HG02938 (cell line): Measurements from ENCODE around the gene PHF2.

ENCODE experiments used
- ATAC-seq: cut with Tn5 transposase; IDR thresholded peaks from one replicate; pipeline ENCODE4 v1.9.1; 2021; ENCODE audit warnings: mild to moderate bottlenecking, moderate library complexity; ENCODE audit not compliant: unreplicated experiment

Gene PHF2

DNA sequence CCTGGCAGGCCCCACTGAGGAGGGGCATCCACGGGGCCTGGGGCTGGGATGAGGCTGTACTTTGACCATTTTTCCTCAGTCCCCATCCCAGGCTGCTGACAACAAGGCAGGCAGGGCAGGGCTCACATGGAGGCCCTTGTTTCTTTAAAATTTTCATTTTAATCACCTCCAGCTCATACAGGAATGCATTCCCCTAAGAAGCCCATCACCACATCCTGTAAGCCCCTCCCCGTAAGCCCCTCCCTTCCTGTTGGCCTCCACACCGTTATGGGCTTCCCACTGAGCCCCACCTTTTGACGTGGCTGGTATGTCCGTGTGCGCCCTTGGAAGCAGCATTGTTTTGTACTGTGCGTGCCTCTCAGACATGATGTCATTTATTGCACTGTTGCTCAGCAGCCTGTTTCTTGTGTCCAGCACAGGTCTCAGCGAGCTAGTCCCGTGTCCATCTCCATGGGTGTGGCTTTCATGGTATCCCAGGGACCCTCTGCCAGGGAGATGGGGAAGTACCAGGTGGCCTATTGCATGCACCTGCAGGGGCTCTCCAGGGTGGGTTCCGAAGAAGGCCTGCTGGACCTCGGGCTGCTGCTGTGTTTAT is 22.4 kb downstream of the PHF2 start:
- no peak for ATAC-seq

DNA sequence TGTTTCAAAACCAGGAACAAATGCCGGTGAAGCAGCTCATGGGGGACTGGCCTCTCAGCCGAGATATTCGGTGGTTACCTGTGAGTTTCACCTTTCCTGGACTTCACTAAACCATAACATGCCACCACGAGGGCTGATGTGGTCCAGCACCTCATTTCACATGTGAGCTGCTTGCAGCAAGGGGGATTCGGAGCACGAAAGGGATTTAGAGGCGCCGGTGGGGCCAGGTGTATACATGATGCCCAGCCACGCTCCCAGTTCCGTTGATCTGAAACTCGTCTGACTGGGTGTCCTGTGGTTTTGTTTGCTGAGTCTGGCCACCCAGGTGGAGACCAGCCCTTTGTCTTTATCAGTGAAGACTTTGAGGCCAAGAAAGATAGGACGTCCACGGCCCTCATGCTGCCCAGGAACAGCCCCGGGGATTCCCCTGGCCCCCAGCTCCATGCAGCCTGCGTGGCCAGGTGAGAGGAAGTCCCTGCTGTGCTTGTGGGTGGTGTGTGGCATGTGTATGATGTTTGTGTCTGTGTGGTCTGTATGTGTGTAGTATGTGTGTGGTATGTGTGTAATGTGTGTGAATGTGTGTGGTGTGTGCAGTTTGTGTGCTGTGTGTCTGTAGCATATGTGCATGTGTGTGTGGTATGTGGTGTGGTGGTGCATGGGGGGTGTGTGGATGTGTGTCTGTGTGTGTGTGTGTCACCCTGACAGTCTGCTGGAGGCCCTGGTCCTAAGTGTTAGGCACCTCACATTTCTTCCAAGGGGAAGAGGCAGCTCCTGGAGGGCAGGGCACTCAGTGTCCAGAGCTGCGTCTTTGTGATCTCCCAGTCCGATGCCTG is 23.4 kb downstream of the PHF2 start:
- ATAC-seq = no peak

GRCh38 chr9:93600504-93600903 is 24.1 kb downstream of the PHF2 start:
- ATAC-seq = no peak

DNA sequence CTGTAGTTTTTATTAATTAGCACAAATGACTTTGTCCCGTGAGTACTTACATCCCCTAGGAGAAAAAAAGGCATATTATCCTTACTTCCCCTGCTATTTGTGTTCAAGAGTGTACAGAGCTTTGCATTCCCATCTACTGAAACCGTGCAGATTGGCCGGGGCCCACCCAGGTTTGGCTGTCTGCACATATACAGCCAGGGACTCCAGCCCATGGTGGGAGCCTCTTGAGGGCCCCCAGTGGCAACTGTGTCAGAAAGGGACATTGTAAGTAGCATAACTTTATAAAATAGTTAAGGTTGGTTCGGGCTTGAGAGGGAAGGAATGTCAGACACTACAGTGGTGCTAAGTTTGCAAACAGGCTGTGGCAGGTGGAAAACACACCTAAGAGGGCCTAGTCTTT is 24.7 kb downstream of the PHF2 start:
- ATAC-seq = no peak

DNA sequence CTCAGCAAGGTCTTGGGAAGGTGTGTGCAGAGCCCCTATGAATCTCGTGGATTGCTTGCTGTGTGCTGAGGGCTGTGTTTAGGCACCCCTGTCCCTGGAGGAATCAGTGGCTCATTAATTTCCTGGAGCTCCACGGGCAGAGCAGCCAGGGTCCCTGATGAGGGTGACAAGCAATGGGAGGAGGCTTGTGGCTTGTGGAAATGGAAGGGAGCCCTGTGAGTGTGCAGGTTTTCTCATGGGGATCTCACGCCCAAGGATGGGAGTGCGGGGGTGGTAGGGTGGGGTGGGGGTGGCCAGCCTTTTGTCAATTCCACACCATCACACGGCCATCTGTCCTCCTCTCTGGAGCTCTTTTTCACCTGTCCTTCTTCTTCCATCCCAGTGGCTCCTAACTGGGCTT is 25.3 kb downstream of the PHF2 start:
- no peak for ATAC-seq

DNA sequence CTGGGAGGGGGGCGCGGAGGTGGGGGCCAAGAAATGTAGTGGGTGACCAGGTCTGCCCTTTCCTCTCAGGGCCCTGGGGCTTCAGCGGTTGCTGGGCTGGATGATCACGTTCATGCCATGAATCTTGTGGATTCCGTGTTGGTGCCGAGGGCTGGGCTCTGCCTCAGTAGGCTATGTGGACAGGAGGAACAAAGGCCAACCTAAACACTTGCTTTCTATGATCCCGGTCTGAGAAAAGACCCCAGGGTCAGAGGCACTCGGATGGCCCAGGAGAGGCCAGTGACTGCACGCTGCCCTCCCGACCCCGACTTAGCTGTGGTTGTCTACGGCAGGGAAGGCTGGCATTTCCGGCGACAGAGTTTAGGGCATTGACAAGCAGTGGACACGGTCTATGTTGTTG is 26.6 kb downstream of the PHF2 start:
- ATAC-seq = no peak

GRCh38 chr9:93603906-93604326 is 27.5 kb downstream of the PHF2 start:
- no peak for ATAC-seq

DNA sequence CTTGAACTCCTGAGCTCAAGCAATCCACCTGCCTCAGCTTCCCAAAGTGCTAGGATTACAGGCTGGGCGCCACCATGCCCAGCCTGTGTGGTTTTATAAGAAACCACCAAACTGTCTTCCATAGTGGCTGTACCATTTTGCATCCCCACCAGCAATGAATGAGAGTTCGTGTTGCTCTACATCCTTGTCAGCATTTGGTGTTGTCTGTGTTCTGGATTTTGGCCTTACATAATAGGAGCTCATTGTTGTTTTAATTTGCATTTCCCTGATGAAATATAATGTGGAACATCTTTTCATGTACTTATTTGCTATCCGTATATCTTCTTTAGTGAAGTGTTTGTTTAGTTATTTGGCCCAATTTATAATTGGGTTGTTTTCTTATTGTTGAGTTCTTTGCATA is 29.8 kb downstream of the PHF2 start:
- no peak for ATAC-seq

DNA sequence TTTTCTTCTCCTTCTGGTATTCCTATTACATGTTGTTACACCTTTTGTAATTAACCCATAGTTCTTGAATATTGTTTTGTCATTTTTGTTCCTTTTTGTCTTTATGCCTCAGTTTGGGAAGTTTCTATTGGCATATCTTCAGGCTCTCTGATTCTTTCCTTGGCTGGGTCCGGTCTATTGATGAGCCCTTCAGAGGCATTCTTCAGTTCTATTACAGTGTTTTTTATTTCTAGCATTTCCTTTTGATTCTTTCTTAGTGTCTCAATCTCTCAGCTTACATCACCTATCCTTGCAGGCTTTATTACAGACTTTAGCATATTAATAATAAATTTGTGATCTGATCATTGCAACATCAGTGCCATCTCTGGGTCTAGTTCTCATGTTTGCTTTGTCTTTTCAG is 33.8 kb downstream of the PHF2 start:
- no peak for ATAC-seq

- ATAC-seq = no peak
These were observed 35.8 kb downstream of the PHF2 start for GRCh38 chr9:93612052-93612795.

DNA sequence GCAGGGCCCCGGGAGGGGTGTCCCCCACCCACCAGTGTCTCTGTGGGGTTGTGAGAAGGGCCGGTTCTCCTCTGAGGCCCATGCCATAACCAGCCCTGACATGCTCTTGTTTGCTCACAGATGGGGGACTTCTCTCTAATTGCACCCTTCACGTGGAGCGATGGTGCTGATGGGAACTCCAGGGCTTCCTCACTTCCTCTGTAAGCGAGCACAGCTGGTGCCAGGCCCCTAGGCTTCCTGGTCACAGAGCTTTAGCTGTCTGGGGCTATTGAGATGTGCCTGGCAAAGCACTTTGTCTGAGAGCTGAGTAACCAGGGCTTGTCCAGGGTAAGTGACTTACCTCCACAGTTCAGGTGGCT is 36.4 kb downstream of the PHF2 start:
- ATAC-seq = no peak

DNA sequence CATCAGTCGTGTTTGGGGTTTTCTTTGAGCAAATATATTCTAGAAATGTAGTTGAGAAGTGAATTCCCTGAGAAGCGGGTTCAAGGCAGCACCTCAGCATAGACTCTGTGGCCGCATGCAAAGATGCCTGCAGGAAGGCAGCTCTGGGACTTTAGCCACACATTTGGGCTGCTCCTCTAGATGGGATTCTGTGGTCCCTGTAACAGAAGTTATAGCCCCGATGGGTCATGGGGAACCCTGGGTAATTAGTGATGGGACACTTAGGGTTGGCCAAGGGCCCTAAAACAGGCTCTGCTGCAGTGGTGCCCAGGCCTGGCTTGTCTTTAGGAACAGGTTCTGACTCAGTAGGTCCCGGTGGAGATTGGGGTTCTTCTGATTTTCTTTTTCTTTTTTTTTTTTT is 36.8 kb downstream of the PHF2 start:
- ATAC-seq = no peak

DNA sequence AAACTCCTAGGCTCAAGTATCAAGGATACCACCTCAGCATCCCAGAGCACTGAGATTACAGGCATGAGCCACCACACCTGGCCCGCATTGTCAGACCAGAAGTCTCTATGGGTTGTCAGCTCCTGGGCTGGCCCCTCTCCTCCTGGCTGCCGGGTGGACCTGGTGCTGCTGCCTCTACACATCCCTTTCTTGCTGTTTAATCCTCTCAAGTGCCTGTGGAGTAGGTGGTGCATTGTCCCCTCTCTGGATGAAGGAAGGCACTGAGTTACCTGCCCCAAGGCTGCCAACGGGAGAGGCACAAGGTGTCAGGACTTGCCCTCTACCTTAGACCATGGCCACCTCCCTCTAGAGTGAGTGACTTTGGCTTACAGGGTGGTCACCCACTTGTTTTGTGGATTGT is 37.4 kb downstream of the PHF2 start:
- no peak for ATAC-seq

DNA sequence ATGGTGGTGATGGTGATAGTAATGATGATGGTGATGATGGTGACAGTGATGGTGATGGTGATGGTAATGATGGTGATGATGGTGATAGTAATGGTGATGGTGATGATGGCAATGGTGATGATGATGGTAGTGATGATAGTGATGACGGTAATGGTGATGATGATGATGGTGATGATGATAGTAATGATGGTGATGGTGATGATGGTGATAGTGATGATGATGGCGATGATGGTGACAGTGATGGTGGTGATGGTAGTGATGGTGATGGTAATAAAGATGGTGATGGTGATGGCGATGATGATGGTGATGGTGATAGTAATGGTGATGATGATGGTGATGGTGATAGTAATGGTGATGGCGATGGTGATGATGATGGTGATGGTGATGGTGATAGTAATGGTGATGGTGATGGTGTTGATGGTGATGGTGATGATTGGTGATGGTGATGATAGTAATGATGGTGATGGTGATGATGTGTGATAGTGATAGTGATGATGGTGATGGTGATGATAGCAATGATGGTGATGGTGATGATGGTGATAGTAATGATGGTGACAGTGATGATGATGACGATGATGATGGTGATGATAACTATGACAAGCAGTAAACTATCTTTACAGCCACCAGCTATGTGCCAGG is 38.6 kb downstream of the PHF2 start:
- no peak for ATAC-seq

GRCh38 chr9:93616044-93616443 is 39.7 kb downstream of the PHF2 start:
- ATAC-seq = no peak

- no peak for ATAC-seq
These were observed 40.9 kb downstream of the PHF2 start for GRCh38 chr9:93617273-93617672.

DNA sequence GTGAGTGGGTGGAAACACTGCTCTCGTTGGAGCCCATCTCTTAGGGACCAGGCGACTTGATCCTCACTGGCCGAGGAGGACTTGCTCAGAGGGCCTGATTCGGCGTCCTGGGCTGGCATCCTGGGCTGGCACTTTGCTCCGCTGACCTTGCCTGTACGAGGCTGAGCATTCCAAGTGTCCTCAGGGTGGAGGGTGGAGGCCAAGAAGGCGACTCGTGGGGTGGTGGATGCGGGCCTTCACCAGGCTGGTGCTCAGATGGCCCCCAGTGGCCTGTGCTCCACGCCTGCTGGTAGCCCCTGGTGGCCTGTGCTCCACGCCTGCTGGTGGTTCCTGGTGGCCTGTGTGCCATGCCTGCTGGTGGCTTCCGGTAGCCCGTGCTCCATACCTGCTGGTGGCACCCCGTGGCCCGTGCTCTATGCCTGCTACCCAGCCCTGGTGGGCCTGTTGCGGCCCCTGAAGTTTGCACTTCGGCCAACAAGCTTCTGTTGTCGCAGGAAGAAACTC is 42.9 kb downstream of the PHF2 start:
- ATAC-seq = no peak

- no peak for ATAC-seq
These were observed 43.7 kb downstream of the PHF2 start for GRCh38 chr9:93620041-93620506.

DNA sequence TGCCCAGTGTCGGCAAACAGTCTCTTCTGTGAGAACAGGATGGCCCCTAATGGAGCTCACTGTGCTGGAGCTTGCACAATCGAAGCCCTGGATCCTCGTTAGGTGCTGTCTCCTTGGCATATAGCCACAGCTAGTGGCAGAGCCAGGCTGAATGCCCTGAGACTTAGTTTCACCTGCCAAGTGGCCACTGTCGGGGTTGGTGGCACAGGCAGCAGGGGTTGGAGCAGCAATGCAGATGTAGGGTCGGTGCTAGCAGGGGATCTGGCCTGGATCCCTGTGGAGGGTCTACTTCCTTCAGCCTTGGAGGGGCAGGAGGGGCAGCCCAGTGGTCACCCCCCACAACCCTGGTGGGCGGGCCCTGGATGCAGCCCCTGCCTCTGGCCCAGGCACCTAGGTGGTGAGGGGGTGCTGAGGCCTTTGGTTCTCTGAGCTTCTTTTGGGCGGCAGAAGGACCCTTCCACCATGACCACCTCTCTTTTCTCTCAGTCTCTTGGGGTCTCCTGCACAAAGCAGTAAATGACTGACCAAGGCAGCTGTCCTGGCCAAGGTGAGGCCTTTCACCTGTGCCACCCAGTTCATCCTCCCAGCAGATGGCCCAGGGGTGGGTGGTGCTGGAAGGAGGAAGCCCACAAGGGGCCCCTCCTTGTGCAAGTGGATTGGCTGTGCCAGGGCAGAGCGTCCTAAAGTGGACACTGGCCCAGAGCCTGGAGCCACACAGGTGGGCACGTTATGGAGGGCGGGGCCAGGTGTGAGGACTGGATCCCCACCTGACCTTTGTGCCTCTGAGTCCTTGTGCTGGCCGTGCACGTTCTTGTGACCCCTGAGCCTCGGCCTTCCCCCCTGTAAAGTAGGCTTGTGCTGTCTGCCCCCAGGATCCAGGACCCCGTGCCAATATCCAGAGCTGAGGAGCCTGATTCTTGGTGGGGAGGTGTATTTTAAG is 44.8 kb downstream of the PHF2 start:
- no peak for ATAC-seq

DNA sequence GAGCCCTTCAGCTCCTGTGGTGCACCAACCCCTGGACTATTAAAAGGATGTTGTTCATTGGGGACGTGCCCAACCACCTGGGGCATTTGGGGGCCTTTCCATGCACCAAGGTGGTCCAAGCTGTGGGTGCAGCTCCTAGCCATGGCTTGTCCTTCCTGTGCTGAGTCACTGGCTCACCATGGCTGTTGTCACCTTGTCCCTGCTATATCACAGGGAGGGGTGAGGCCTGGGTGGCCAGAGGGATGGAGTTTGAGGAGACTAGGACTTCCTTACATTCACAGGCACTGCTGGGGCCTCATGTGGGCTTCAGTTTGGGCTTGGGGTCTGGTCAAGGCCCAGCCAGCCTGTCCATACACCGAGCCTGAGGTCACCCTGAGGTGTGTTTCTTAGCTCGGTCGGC is 45.5 kb downstream of the PHF2 start:
- ATAC-seq = no peak
